ENCODE results near the gene NPTN.
"Not testable (repeated sequence)": the region's sequence is repeated elsewhere in the genome, so short reads cannot be mapped to it uniquely, and the experiment has no call there.

NPTN gene

DNA sequence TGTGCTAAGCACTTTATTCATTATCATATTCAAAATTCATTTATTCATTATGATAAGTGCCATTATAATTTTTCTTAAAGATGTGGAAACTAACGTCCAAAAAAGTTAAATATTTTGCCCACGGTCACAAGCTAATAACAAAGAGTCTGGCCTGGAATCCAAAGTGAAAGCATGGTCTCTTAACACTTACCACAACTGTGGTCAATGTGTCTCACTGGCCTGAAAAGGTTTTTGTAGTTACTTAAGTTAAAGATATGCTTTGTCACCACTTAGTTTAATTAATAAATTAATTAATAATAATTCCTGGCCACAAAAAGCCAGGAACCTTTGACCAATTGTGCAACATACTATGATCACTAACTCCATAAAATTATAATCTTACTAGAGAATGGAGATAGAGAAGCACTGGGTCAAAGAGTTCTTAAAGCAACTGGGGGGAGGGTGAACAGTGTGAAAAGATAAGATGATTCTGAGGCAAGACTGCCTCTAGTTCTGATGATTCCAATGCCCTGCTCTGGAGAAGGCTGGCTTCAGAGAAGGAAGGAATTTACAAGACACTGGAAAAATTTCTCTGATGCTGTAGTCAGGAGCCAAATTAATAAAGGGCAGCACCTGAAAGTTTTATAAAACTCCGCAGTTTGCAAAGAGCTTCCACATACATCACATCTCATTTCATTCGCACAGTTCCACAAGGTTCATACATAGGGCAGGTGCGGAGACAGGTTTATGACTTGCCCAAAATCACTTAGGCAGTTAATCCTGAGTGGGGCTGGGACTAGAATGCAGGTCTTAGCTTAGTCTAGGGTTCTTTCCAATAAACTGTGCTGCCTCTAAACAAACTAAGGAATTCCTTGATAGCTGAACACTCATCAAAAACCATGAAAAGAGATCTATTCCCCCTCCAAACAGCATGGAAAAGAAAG lies 32.5 kb downstream of the NPTN start:
- DNase-seq (ENCODE audit: low read depth), result no peak

DNA sequence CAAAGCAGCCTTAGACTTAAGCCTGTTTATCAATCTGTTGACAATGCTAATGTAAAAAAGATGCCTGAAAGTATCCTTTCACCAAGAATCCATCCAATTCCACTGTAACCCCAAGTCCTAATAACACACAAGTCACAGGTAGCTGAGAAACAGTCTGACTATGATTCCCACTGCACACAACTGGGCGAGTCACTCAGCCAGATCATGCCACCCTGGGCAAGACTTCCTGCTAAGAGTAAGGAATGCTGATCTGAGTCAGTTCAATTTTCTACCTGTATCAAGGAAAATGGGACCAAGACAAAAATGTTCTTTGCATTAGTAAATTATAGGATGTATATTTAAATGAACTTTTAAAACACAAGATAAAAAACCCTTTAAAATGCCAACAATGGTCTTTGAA lies 33.3 kb downstream of the NPTN start:
- no peak for DNase-seq (ENCODE audit: low read depth)

DNA sequence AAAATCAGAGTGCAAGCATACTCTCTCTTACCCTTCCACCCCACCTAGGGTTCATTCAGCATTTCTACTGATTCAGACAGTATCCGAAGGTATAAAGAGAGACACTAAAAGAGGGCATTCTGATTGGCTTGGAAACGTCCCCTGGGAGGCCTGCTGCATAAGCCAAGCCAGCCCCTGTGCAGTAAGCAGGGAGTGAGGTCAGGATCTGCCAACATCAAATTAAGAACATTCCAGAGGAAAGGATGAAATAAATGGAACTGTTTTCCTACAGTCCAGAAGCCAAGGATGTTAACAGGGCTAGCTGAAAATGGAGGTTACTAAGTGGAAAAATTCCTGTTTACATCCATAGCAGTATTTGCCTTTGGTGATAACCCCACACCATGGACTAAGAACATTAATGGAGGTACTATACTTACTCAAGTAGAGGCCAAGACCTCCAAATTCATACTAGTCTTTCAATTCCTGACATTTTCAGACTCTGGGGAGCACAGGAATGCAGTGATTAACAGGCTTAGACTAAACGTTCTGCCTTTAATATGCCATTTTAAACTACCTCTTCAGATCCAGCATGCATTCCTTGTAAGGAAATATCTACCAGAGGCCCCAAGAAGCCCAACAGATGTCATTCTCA lies 34.5 kb downstream of the NPTN start:
- DNase-seq (ENCODE audit: low read depth), result no peak

DNA sequence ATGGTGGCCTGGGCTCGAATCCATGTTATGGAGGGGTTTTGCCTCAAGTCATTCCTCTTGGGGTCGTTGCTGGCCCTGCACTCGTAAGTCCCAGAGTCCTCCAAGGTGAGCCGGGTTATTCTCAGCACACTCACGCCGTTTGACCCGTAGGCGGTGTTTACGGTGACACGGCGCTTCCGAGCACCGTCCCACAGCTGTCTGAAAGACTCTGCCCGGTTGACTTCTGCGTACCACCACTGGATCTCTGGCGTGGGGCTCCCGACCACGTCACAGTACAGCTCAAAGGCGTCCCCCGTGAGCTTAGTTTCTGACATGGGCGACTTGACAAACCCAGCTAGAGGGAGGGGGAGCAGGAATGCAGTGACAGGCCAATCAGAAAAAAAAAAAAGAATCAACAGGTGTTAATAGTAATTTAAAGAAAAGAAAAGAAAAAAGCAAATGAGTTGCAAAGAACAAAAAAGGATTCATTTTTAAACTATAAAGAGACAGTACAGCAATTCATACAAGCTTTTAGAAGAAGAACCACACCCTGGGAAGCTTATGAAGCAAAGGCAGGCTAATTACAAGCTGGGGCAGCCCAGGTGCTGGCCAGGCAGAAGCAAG lies 36.1 kb downstream of the NPTN start:
- no peak for DNase-seq (ENCODE audit: low read depth)

DNA sequence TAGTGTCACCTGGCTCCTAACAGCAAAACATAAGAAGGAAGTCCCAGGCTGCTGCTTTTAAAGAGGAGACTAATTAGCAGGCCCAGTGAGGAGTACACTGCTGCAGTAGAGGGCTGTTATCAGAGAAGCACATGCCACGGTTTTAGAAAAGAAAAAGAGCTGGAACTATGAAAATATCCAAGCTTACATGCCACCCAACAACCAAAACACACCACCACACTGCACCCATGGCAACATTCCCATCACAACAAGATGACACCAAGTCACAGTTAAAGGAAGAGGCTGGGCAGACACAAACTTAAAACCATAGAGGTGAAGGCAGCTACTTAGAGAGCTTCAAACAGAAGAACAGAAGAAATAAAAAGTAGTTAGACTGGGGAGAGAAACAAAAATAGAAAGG lies 37.0 kb downstream of the NPTN start:
- no peak for DNase-seq (ENCODE audit: low read depth)

DNA sequence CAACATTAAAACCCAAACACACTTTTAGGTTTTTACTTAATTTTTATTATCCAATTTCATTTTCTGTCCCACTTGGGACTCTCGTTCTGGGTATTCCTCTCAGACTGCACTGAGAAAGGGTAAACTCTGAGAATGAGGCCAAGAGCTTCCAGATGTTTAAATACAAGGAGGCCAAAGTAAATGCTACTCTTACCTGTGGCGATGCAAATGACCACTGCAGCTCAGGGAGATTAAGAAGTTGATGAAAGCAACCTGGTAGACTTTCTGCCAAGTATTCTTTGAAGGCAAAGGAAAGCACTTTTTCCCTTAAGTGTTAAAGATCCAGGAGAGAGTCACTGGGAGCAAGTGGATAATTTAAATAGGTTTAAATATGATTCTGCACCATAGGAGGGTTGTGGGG lies 39.1 kb downstream of the NPTN start:
- DNase-seq (ENCODE audit: low read depth), result no peak

DNA sequence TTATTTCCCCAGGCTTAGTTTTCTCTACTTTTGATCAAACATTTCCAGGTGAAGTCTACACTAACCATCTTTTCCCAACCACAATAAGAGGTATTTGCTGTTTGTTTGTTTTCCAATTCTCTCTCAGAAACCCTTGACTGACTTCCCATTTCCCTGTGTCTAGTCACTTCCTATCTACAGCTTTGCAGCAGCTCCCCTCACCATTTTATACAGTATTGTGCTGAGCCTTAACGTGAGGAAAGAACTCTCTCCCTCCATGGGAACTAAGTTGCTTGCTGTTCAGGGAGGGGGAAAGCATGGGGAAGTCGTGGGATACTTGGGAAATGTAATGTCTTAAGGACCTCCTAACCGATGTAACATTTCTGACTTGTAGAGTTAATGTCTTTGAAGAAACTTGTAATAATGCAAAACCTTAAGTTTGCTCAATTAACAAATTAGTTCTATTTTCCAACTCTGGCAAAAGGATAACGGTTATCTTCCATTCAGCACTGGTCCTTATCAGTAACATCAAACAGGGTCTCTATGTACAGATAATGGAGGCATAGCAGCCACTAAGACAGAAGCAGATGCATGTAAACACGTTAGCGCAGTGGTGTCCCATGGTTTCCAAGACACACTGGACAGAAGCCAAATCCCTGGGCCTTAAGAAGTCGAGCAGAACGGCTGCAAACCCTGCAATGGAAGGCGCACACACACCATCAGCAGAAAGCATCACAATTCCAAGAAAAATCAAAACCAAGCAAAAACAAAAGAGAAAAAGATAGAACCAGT lies 39.7 kb downstream of the NPTN start:
- no peak for DNase-seq (ENCODE audit: low read depth)

DNA sequence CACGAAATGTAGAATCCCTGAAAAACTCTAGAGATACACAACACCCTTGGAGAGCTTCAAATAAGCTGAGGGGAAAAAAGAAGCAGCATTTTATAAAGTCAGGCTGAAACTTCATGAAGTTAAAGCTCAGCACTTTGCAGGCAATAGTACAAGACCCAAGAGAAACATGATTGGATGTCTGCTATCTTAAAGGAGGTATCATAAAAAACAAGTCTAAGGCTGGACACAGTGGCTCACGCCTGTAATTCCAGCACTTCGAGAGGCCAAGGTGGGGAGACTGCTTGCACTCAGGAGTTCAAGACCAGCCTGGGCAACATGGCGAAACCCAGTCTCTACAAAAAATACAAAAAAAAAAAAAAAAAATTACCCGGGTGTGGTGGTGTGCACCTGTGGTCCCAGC lies 42.9 kb downstream of the NPTN start:
- DNase-seq (ENCODE audit: low read depth), result no peak

DNA sequence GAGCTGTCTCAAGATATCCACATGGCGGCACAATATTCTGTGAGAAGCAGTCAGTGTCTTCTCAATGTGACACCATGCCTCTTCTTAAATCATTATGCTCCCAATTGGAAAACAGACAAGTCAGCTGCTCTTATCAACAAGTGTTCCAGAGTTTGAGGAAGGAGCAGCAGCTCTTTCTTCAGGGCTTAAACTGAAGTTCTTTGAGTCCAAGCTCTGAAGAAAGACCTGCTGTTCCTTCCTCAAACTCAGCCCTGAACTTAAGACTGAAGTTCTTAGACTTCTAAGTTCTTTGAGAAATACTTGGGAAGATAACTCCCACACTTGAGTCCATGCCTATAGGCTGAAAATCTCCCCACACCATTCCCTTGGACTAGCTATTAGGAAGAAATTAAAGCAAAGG lies 43.4 kb downstream of the NPTN start:
- no peak for DNase-seq (ENCODE audit: low read depth)

DNA sequence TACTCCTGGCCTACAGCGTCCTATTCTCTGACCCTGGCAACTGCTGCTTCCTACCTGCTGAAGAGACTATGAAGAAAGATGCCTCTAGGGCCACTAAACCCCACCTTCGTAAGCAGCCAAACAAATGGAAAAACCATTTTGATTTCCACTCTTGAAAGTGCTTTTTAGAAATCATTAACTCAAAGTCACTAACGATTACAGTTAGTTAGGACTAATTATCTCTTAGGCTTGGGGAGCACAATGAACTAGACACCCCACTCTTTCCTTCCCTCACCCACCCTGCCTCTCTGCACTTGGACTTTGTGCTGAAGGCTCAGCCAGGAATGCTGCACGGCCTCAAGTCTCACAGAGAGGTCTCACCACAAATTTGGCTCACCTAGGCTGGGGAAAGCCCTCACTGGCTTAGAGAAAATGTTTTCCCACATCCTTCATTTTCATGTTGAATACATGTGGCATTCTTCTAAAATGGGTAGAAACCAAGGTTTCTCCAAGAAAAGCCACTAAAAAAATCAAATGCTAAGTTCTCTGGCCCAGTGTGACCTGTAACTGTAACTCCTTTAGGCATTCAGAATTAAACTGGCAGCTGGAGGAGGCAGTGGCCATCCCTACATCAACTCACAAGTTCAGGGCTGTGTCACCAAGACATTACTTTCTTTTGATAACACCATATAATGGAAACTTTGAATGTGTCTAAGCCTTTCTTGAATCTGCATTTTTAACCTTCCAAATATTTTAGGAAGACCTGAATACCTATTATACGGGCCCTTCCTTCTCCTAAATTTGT lies 47.1 kb downstream of the NPTN start:
- no peak for DNase-seq (ENCODE audit: low read depth)

DNA sequence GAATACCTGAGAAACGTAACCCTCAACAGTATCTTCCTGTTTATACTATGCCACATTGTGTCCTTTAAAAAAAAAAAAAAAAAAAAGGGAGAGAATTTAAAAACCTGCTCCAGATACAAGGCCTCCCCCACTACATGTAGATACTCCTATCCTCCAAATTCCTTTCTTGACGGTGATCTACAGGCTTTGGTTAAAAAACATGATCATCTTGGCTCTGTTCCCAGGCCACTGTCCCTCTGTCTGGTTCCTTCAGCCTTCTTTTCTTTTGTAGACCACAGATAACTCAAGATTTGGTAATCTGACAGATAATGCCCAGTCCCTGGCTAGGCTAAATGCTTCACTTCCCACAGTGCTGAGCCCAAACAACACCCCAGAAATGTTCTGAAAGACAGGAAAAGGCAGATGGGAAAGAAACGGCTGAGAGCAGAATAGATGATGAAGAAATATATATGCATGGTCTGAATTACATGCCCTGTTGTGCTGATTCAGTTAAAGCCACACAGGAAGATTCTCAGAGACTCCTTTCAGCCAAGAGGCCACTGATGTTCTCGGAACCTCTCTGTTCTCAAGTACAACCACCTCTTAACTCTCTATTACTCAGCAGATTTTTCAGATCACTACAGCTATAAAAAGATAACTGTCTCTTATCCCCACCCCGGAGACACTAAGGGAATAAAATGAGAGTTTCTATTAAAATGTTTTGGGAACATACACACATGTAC lies 48.3 kb downstream of the NPTN start:
- no peak for DNase-seq (ENCODE audit: low read depth)

DNA sequence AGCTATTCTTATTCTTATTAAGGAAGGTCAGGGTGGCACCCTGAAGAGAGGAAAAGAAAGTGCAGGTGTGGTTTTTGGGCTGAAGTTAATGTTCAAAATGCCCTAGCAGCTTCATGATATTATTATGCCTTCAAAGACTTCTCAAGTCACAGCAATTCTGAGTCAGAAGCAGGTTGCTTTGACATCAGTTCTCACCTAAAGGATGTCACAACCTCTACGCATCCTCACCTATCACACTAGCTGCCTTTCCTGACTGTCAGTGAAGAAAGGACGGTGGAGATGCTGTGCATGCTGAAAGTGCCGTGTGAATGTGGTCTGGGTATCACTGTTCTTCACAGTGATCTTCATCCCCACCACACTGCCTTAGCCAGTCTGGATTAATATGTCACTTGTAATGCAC lies 49.6 kb downstream of the NPTN start:
- no peak for DNase-seq (ENCODE audit: low read depth)

DNA sequence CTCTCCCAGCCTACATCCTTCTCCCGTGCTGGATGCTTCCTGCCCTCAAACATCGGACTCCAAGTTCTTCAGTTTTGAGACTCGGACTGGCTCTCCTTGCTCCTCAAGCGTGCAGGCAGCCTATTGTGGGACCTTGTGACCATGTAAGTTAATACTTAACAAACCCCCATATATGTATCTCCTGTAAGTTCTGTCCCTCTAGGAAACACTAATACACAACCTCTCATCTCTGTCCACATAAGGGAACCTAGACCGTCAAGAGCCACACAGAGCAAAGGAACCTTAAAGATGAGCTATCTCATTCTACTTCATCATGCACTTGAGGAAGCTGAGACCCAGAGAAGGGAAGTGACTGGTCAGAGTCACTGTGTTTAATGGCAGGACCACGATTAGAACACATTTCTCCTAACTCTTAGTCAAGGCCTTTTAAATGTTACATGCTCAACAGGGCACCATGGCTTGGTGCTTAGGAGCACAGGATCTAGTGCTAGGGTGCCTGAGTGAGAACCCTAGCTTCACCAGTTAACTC lies 50.3 kb downstream of the NPTN start:
- no peak for DNase-seq (ENCODE audit: low read depth)

DNA sequence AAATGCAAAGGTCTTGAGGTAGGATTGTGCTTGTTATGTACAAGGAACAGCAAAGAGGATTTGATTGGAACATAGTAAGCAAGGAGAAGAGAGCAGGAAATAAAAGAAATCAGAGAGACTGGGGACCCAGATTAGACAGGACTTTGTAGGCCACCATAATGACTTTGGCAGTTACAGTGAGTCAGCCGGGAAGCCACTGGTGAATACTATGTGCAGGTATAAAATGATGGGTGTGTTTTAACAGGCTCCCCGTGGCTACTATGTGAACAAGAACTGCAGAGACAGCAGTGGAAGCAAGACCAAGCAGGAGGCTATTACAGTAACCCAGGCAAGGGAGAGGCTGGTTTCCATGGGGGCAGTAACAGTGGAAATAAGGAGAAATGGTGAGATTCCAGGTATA lies 55.2 kb downstream of the NPTN start:
- no peak for DNase-seq (ENCODE audit: low read depth)

DNA sequence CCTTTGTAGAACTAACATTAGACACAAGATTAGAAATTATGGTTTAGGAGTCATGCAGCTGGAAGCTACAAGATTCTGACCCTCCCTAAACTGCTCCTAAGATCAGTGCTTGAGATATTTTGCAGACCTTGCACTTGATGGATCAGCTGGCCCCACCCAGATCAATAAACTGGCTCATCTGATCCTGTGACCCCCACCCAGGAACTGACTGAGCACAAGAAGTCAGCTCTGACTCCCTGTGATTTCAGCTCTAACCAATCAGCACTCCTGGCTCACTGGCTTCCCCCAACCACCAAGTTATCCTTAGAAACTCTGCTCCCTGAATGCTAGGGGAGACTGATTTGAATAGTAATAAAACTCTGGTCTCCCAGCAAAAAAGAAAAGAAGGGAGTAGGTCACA lies 55.6 kb downstream of the NPTN start:
- not testable (repeated sequence) for DNase-seq (ENCODE audit: low read depth)

DNA sequence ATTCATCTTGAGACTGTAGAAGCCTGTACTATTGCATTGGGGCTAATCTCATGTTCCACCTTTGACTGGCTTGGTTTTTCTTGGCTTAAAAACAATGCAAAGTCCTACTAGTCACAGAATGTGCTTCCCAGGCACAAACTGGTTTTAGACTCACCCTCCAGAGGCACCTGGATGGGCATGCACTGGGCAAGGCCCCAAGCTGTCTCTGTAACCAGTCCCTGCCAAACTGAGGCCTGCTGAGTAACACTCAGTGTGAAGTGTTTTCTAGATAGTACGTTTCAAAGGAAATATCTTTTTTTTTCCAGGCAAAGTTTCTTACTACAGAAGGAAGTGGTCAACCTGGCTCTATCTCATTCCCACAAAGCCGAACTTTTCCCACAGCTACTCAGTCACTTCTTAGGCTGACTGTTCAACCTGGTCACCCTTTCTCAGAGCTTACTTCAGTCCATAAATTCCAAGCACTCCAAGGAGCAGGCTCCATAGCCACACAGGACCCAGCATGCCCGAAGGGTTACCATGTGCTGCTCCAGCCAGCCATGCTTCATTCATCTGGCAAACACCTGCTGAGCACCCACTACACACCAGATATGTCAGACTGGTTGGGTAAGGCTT lies 57.4 kb downstream of the NPTN start:
- no peak for DNase-seq (ENCODE audit: low read depth)

DNA sequence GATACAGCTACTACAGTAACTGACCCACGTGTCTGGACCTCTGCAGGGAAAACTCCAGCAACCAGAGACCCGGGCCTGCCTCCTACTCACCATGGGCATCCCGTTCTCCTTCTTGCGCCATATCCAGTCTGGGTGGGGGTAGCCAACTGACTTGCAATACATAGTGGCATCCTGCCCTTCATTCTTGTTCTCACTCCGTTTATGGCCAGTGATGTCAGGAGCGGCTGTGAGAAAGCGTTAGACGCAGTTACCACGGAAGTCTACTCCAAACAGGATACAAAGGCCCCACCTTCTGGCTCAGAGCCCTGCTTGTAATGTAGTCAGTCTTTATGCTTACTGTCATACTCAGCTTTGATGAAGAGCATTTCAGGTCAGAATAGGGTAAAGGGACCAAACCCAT lies 59.6 kb downstream of the NPTN start:
- no peak for DNase-seq (ENCODE audit: low read depth)

DNA sequence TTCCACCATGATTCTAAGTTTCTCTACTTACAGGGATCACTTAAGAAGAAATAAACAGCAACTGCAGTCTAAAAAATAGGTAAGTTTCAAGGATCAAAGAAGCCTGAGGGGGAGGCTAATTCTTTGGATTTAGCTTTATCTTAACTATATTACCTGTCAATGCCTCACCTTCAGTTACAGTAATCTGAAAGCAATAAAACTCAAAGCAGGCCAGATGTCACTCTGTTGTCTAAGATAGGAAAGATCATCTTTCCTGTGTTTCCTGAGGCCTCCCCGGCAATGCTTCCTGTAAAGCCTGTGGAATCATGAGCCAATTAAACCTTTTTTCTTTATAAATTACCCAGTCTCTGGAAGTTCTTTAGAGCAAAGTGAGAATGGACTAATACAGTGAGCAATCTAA lies 60.2 kb downstream of the NPTN start:
- no peak for DNase-seq (ENCODE audit: low read depth)

DNA sequence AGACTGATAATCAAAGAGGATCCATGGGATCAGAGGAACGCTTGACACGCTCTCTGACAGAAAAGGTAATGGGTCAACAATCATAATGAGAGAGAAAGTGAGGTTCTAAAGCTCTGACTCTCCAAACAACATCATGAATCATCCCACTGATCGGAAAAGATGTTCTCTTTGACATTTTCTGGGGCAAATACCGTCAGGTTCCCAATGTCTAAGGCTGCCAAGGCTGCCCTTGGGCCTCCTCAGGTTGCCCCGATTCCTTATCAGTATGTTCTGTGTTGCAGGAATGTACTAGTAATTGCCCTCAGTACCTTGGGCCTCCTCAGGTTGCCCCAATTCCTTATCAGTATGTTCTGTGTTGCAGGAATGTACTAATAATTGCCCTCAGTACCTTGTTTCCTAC lies 60.9 kb downstream of the NPTN start:
- DNase-seq (ENCODE audit: low read depth), result no peak

DNA sequence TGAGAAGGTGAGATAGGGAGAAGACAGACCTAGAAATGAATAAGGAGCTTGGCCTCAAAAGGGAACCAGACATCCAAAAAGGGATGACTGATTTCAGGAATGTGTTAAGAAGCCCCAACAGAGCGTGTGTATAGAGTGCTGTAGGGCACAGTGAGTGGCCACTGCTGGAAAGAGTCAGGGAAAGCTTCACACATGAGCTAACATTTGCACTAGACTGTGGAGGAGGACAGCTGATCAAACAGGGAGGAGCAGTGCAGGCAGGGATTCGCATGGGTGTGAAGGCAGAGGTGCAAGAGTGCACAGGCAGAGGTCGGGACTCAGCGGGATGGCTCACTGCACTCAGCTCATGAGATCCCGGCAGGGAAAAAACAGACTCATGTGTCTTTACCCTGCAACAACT lies 61.8 kb downstream of the NPTN start:
- no peak for DNase-seq (ENCODE audit: low read depth)
